ENCODE results near the gene ABTB2. TPM values are rescaled to one million over a fixed set of nuclear protein-coding genes. Genes with fewer than 3 reads are reported as not detected.
A peak's percentile ranks its signal among the peaks of the same experiment; 100 is the strongest.

The ABTB2 gene
- total and polyA plus RNA-seq, 10 of the 15 experiments (the other 5 are each of a cell fraction or from before 2014, with no cell fraction given), result 0.13 to 2.1 (median 0.72) TPM

GRCh38 chr11:34174412-34175041 is 183.3 kb downstream of the ABTB2 start (continued):
- TF ChIP-seq IRF5 (IDR thresholded peaks at IDR 0.05; ENCODE audit: borderline replicate concordance) (no peak), CBX3 (IDR thresholded peaks at IDR 0.05; ENCODE audit: borderline replicate concordance, low read depth) (no peak), WRNIP1 (IDR thresholded peaks at IDR 0.05; ENCODE audit: borderline replicate concordance, low read depth, low read length) (no peak), RELA (IDR thresholded peaks at IDR 0.05; ENCODE audit: borderline replicate concordance, partially characterized antibody) (peak; percentile 39), MYC (IDR thresholded peaks at IDR 0.05; ENCODE audit: insufficient read depth, insufficient read length, insufficient replicate concordance, low read length, severe bottlenecking) (no peak), ZBTB33 (IDR thresholded peaks at IDR 0.05) (no peak), RUNX3 (IDR thresholded peaks at IDR 0.05; ENCODE audit: low read length) (peak; percentile 39; the same call in 1 of the 2 replicates), BHLHE40 (IDR thresholded peaks at IDR 0.05; ENCODE audit: borderline replicate concordance in 1 of 2, low read depth in 2 of 2, low read length in 1 of 2) (peak; percentile 56 to 60; a peak in 3 of 4 replicates), ZBTB4 (CRISPR knock-in tag; IDR thresholded peaks at IDR 0.05) (no peak), RAD21 (IDR thresholded peaks at IDR 0.05; ENCODE audit: insufficient read depth, low read depth, low read length) (peak; percentile 98), CEBPB (IDR thresholded peaks at IDR 0.05; ENCODE audit: borderline replicate concordance in 1 of 2, low read depth in 2 of 2, low read length in 2 of 2) (no peak), ZNF687 (IDR thresholded peaks at IDR 0.05) (peak; percentile 36; the same call in 1 of the 2 replicates), MXI1 (IDR thresholded peaks at IDR 0.05; ENCODE audit: low read depth, low read length) (no peak), DPF2 (IDR thresholded peaks at IDR 0.05) (peak; percentile 66), SMARCA5 (IDR thresholded peaks at IDR 0.05) (peak; percentile 85), SREBF2 (IDR thresholded peaks at IDR 0.05; ENCODE audit: low read length) (no peak)
- TF ChIP-seq, protein P1, sequence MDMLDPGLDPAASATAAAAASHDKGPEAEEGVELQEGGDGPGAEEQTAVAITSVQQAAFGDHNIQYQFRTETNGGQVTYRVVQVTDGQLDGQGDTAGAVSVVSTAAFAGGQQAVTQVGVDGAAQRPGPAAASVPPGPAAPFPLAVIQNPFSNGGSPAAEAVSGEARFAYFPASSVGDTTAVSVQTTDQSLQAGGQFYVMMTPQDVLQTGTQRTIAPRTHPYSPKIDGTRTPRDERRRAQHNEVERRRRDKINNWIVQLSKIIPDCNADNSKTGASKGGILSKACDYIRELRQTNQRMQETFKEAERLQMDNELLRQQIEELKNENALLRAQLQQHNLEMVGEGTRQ (IDR thresholded peaks at IDR 0.05; ENCODE audit: borderline replicate concordance, low read depth, low read length), result no peak
